Hematopoietic multipotent progenitor cell (in vitro differentiated cells): ENCODE measurements around the gene FBXL5. TPM values are rescaled to one million over a fixed set of nuclear protein-coding genes. Genes with fewer than 3 reads are reported as not detected.

Experiments
- DNase-seq, 3 donors: peaks; one replicate each; pipeline ENCODE4 v3.0.0-alpha.2; 2011 to 2015; ENCODE audit warnings: low read depth in 2 of 3, low spot score in 2 of 3
- total RNA-seq: library from RNA; depleted of rRNA; stranded (reverse); fragments of >200 nt; gene quantifications from one replicate; pipeline ENCODE4 v1.2.3, GENCODE V29; 2012

FBXL5 gene
- total RNA-seq, 1 donor, result 47.4 TPM

GRCh38 chr4:15681067-15681371, 25.9 kb upstream of the FBXL5 start:
- no peak for DNase-seq

GRCh38 chr4:15677507-15677988, 22.4 kb upstream of the FBXL5 start:
- no peak for DNase-seq

- DNase-seq, result no peak
Measured at GRCh38 chr4:15676899-15677298, 21.7 kb upstream of the FBXL5 start.

GRCh38 chr4:15676039-15676438, 20.9 kb upstream of the FBXL5 start:
- DNase-seq, result no peak

GRCh38 chr4:15675356-15675755, 20.2 kb upstream of the FBXL5 start:
- no peak for DNase-seq

- DNase-seq, result no peak
Measured at GRCh38 chr4:15674926-15675325, 19.8 kb upstream of the FBXL5 start.

GRCh38 chr4:15674046-15674445, 18.9 kb upstream of the FBXL5 start:
- DNase-seq, result no peak

GRCh38 chr4:15673337-15673736, 18.2 kb upstream of the FBXL5 start:
- no peak for DNase-seq

GRCh38 chr4:15672101-15672500, 16.9 kb upstream of the FBXL5 start:
- no peak for DNase-seq

GRCh38 chr4:15670576-15670975, 15.4 kb upstream of the FBXL5 start:
- no peak for DNase-seq

GRCh38 chr4:15668566-15669435, 13.6 kb upstream of the FBXL5 start:
- DNase-seq, result no peak

GRCh38 chr4:15667006-15667405, 11.8 kb upstream of the FBXL5 start:
- DNase-seq, result no peak

- no peak for DNase-seq
Measured at GRCh38 chr4:15665753-15666365, 10.7 kb upstream of the FBXL5 start.

- DNase-seq, result peak in 1 of 3 donors; percentile 21
Measured at GRCh38 chr4:15659768-15660570, 4.8 kb upstream of the FBXL5 start.

GRCh38 chr4:15658781-15659180, 3.6 kb upstream of the FBXL5 start:
- DNase-seq, result no peak

- no peak for DNase-seq
Measured at GRCh38 chr4:15658136-15658770, 3.1 kb upstream of the FBXL5 start.

GRCh38 chr4:15657366-15657765, 2.2 kb upstream of the FBXL5 start:
- DNase-seq, result no peak

GRCh38 chr4:15656038-15656470, 897 bp upstream of the FBXL5 start:
- no peak for DNase-seq

GRCh38 chr4:15654593-15655222, 449 bp downstream of the FBXL5 start:
- DNase-seq, result peak in 2 of 3 donors; percentile 11 to 18

- peak in 2 of 3 donors; percentile 37 to 56 for DNase-seq
Measured at GRCh38 chr4:15653864-15654592, 1.1 kb downstream of the FBXL5 start.
